M059J (cell line): ENCODE results near the gene NANOGP8. TPM values are rescaled to one million over a fixed set of nuclear protein-coding genes. Genes with fewer than 3 reads are reported as not detected.
"Not testable (repeated sequence)": the region's sequence is repeated elsewhere in the genome, so short reads cannot be mapped to it uniquely, and the experiment has no call there.

Source experiments
- DNase-seq: peaks from one replicate; pipeline ENCODE4 v3.0.0-alpha.2; 2012; ENCODE audit warnings: low read depth
- total RNA-seq: library from RNA; depleted of rRNA; stranded (reverse); fragments of >200 nt; shearing (Covaris generic); gene quantifications from 2 replicates; pipeline ENCODE4 v1.2.3, GENCODE V29; 2014; rRNA removed

Gene NANOGP8, protein sequence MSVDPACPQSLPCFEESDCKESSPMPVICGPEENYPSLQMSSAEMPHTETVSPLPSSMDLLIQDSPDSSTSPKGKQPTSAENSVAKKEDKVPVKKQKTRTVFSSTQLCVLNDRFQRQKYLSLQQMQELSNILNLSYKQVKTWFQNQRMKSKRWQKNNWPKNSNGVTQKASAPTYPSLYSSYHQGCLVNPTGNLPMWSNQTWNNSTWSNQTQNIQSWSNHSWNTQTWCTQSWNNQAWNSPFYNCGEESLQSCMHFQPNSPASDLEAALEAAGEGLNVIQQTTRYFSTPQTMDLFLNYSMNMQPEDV
- total RNA-seq: not detected in 2 replicates

DNA sequence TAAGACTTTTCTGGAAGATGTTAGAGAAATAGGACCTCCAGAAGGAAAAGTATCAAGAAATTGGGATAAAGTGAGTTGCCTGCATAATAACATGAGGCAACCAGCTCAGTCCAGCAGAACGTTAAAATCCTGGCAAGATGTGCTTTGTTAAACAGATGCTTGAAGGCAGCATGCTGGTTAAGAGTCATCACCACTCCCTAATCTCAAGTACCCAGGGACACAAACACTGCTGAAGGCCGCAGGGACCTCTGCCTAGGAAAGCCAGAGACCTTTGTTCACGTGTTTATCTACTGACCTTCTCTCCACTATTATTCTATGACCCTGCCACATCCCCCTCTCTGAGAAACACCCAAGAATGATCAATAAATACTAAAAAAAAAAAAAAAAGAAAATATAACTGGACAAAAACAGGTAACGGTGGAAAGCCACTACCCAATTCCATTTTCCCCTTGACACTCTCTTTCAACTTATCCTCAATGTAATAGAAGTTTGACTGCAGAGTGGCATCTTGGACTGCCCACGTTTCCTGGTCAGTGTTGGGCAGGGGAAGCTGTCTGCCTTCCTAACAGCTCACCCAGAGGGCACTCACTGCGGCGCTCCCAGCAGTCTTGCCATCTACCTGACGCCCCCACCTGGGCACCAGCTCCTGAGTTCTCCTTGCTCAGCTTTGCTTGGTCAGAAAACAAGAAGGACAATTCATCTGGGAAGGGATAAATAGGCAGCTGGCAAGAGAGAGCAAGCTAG lies at the start of gene NANOGP8:
Gene NANOGP8 (minus strand): TSS at position 120 of the 744 bp plus-strand sequence. CDS start 185 bp downstream, outside the sequence.
- not testable (repeated sequence) for DNase-seq

DNA sequence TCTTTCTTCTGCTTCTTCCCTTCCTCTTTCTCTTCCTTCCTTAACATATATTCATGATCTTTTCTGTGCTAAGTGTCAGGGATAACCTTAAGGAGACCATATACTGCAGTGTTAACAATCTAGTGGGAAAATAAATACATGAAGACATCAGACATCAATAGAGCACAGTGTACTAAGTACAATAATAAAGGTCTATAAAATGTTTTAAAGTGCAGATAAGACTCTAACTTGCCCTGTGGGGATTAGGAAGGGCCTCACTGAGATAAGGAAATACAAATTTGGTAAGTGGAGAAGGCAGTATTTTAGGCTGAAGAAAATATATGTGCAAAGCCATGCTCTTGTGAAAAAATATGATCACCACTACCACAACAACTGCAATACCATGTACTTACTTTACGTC lies 49.2 kb upstream of the NANOGP8 start:
- no peak for DNase-seq

DNA sequence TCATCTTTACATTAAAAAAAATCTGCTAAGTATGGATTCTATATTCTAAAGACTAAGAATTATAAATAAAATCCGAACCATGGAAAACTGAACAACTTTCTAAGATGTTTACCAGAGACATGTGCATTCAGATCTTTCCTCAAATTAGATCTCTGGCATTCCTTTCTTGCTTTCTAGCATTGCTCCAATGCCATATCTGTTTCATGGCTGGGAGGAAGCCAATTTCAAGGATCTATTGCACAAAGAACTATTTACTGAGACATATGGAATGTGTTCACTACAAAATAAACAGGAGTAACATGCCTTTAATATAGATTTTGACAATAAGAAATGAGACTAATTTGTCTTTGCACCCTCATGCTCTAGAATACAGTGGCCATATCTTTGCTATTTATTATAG lies 45.1 kb upstream of the NANOGP8 start:
- DNase-seq: no peak

DNA sequence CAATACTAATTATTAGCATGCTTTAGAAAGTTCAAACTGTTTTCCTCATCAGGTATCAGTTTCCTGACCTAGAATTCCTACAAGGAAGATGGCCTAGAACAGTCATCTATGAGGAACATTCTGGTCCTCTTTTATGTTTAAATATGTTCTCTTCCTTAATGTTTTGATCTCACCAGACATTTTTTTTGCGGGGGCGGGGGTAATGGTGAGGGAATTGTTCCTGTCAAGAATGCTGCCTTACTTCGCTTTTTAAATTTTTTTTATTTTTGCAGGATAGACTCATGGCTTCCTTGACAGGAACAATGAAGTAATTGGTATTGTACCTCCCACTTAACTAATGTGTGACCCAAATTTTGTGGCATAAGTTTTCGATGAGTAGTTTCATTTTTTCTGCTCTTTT lies 44.3 kb upstream of the NANOGP8 start:
- DNase-seq: no peak

DNA sequence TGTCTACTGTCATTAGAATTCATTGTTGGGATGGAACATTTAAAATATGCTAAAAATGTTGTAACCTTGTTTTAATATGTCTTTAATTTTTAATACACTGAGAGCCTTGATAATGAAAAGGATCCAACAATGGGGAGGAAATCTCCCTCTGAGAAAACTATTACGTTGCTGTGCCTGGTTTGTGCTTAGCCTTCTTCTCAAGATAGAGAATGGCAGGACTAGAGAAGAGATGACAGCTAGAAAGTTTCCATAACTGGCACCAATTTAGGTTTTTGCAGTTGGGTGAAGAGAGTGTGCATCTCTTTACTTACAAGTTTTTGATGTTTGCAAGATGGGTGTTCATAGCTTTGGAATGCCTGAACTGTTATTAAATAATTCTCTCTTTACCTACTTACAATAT lies 42.6 kb upstream of the NANOGP8 start:
- DNase-seq: no peak

DNA sequence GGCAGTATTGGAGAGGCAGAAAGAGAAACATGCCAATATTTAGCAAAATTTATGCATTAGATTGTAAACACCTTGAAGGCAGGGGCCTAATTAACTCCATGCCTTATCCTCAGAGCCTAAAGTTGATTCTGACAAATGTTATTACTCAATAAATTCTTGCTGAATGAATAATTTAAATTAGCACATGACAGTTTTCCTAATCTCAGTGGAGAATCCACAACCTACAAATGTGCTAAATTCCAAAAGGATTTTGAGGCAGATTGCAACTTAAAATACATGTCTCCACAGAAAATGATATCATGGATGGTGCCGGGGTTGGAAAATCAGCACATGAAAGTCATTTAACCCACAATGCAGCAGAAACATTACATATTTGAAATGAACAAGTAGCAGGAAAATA lies 41.1 kb upstream of the NANOGP8 start:
- DNase-seq: no peak

DNA sequence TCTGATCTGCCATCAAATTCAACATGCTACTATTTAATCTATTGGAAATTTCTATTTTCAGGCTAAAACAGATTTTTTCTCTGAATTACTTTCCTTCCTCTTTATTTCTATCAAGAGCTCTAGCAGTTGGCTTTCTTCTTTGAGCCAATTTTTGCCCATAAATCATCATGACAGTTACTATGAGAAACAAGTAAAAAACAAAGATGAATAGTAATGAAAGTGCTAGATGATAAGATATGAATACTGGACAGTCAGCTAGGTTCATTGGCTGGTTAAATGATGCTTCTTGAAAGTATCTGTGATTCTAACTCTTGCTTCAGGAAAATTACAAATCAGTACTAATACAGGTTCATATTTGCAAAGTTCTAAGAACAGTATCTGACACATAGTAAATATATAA lies 38.6 kb upstream of the NANOGP8 start:
- DNase-seq: peak; percentile 23

DNA sequence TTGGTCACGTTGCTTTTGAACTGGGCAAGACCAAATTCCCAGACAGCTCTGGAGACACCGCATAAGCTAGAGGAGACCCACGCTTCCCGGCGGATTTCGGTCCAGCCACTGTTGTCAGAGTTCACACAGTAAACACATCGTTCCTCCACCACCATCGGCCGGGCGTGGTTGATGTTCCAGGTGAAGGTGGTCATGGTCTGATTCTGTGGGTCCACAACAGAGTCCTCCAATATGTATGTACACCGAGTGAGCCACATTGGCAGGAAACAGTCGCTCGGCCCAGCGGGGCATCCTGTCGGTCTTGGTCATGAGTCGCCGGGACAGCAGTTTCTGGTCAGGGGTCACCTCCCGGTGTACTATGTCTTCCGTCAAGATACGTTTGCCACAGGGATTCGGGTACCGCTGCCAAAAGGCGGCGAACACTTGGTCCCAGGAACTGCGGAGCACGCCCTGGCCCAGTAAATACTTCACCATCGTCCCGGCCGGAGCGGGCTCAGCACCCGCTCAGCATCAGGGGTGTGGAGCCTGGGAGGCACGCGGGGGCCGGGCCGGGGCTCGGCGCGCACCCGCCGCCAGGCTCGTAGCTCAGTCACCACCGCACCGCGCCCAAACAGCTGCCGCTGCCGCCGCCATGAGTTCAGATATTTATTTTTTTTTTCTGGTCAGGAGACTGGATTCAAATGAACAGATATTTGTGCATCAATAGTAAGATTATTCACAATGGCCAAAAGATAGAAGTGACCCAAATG lies 36.7 kb upstream of the NANOGP8 start:
- no peak for DNase-seq

DNA sequence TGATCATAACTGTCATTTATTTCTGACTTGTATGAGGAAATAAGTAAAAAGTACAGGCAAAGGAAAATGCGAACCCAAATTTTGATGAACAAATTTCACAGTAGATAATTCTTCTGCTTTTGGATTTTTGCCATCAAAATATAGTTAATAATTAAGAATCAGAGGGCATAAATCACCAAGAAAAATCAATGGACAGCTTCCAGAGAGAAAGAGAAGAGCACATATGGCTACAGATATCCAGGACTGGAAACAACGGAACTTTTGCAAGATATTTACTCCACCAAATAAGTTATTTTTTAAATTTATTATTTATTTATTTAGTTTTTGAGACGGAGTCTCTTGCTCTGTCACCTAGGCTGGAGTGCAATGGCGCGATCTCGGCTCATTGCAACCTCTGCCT lies 35.1 kb upstream of the NANOGP8 start:
- DNase-seq: no peak

DNA sequence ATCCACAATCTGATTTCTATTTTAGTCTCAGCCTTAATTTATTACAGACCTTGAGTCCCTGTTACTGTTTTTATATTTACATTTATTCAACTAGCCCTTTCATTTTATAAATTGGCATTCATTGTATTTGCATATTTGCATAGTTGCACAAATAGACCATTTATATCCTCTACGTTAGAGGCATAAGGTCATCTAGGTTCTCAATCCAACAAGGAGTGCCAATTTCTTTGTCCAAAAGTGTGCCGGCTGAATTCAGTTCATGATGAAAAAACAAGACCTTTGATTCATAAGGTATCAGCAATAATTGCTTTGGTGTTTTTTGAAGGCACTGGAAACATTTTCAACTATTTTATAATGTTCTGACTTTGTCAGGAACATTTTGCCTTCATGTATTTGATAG lies 33.9 kb upstream of the NANOGP8 start:
- DNase-seq: no peak

DNA sequence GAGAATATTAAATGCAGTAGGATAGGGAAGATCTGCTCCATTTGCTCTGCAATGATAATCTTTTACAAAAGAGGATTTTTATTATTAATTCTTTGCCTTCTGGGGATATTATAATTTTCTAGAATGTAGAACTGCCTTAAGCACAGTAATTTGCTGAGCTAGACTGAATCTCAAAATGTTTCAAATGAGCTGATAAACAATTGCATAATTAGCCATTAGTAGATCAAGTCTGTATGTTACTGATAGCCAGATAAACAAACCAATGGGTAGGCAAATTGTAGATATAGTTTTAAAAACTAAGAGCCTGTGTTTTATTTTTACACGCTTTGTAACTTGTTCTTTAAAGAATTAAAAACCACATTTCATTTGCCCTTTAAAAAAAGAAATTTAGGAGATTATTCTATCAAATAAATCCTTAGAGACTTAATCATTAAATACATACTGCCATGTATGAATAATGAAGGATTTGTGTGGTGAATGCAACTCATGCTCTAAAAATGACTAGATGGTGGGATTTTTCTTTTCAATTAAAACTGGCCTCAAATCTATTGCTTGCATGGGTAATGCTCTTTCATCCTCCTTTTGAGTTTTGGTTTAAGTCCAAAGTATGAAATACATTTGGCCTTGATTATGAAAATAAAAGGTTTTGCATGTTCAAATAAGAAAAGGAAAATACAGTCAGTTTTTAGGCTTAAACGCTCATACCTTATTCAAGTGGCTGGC lies 32.6 kb upstream of the NANOGP8 start:
- no peak for DNase-seq

DNA sequence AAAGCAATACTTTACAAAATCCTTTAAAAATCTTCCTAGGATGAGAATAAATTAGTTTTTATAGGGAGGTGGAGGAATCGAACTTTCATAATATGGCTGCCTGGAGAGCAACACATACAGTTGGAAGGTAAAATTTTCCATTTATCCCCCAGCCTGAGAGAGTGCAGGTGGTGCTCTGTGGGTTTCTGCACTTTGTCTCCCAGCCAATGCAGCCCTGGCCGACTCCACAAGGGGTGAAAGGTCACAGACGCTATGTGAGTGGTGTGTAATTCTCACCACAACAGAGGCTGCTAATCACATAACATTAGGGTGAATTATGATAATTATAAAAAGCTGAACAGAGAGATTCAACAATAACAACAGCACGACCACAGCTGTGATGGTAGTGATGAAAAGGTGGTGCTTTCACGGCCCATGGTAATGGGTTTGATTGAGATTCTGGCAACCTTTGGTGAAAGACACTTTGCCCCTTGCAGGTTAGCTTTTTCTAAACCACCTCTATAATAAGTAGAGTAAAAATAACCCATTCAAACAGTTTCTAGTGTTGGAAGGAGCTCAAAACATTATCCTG lies 30.1 kb upstream of the NANOGP8 start:
- peak; percentile 36 for DNase-seq

DNA sequence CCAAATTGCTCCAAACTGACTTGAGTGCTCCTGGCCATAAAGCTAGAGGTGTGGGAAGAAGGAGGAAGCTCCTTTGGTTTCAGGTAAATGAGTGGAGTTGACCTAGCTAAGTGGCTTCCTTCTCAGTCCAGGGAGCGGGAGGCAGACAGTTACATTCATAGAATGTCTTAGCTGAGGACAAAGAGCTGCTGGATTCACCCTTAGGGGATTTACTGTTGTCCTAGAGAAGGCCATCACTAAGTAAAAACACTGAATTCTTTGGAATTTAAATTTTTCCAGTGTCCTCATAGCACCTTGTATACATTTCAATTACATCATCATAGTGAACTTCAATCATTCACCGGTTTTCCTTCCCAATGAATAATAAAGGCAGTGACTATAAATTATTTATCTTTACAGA lies 27.3 kb upstream of the NANOGP8 start:
- no peak for DNase-seq

DNA sequence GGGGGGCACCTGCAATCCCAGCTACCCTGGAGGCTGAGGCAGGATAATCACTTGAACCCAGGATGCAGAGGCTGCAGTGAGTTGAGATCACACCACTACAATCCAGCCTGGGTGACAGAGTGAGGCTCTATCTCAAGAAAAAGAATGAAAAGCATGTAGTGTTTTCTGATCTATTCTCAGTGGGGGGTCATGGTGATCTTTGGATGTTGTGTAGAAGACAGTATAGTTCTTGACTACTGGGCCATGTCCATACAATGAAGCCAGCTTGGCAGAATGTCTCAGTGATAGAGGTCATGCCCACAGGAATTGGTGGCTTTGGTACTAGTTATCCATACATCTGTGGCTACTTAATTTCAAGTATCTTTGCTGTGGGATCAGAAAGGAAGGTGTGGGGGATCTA lies 26.8 kb upstream of the NANOGP8 start:
- DNase-seq: no peak

DNA sequence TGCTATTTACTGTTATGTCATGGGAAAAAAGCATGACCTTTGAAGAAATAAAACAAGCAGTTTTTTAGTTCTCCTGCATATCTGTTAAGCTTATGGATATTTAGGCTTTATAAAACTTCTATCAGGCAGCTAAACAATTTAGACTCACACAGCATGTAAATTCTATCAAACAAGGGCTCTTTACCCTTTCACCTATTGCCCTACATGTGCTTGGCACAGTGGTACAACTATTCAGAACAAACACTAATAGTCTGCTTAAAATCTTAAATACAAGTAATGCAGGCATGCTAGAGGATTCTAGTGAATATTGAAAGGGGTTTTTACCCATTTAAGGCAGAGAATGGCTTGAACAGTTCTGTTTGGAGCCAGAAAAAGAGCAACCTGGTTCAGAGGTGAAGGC lies 23.4 kb upstream of the NANOGP8 start:
- no peak for DNase-seq

DNA sequence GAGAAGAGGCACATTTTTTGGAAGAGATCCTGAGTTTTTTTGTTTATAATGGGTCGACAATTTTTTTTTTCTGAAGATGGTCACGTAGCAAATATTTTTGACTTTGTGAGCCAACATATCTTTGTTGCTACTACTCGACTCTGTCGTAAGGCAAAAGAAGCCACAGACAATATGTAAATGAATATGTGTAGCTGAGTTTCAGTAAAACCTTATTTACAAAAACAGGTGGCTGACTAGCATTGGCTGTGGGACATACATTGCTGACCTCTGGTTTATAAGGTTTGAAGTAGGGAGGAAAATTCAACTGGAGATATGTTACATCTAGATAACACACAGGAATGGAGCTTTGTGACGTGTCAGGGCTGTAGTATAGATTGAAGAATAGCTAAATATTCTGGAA lies 22.5 kb upstream of the NANOGP8 start:
- DNase-seq: no peak

DNA sequence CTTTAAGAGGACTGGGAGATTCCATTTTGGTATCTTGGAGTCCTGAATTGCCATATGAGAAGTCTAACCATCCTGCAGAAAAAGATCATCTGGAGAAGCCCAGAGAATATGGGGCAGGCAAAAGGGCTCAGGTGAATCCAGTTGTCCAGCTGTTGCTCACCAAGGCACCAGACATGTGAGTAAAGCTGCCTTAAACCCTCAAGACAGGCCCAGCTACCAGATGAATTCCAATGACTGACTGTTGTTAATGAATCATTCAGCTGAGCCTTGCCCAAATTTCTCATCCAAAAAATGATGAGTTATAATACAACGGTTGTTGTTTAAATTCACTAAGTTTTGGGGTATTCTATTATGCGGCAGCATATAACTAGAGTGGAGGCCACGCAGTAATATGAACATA lies 22.0 kb upstream of the NANOGP8 start:
- no peak for DNase-seq

DNA sequence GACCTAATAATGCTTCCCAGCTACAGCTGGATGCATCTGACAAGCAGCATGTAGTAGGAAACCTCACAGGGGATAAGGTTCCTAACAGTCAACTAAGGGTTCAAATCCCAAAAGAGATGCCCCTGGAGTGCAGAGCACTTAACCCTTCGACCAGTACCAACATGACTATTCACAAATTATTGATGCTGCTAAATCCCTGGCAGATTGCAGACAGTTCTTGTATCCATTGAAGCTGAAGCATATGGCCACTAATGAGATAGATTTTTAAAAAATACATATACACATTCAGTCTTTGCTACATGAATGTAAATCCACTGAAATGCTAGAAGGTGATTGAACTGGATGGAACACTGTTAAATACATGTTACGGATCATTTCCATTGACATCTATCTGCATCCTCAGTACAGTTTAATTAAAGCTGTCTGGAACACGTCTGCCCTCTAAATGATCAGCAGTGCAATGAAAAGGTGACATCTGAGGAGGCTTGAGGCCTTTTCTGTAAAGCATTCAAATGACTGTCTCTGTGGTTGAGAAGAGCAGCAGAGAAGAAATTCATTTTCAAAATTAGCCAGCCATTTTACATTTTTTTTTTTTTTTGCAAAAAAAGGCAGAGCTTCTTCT lies 19.5 kb upstream of the NANOGP8 start:
- no peak for DNase-seq

DNA sequence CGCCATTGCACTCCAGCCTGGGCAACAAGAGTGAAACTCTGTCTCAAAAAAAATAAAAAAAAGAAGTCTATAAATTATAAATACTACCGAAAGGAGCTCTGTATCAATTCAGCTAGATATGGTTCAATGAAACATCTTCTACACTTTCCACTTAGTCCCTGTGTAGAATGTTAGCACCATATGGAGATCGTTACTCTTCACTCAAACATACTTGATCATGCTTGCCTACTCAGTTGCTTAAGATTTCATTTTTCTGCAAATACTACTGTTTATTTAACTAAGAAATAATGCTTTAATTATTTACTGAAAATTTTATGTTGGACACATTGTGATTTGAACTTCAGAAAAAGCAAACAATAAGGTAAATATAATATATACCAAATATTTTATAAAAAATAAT lies 17.1 kb upstream of the NANOGP8 start:
- DNase-seq: no peak

DNA sequence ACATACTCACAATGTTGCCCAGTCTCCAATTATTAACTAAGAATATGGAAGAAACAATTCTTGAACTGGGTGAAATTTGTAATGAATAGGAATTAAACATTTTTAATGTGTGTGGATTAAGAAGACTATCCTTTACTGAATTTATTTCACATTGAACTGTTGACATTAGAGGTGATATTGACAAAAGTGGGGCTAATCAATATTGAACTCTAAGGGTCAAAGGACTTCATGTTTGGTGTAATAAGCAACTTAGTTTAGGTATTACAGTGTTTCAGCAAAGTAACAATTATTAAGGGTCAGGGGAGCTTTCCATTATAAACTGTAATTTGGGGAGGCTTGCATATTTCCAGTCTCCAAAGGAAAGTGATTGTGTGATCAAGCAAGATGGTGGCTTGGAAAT lies 16.2 kb upstream of the NANOGP8 start:
- DNase-seq: no peak

DNA sequence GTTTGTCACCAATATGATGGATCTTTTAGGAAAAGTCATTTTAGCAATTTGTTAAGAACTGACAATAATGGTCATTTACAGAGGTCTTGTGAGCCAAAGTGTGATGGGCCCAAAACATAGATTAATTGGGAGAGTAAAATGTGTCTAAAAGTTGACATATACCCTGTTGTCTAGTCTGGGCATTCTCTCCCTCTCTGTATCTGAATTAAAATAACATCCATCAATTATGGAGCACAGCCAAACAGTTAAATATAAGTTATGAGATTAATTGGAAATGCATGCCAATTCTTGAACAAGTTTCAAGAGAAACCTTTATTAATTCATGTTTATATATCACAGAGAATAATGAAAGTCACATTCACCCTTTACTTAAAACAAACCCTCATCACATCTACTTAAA lies 13.6 kb upstream of the NANOGP8 start:
- DNase-seq: no peak
